ENCODE results near the gene SCARB1.

Gene SCARB1

GRCh38 chr12:124805876-124806668 is 57.6 kb downstream of the SCARB1 start:
- in situ Hi-C loops (cut with MboI; ENCODE audit: low sequenced_read_pairs, unreplicated experiment), result no loop called here
- TF ChIP-seq, protein P1, sequence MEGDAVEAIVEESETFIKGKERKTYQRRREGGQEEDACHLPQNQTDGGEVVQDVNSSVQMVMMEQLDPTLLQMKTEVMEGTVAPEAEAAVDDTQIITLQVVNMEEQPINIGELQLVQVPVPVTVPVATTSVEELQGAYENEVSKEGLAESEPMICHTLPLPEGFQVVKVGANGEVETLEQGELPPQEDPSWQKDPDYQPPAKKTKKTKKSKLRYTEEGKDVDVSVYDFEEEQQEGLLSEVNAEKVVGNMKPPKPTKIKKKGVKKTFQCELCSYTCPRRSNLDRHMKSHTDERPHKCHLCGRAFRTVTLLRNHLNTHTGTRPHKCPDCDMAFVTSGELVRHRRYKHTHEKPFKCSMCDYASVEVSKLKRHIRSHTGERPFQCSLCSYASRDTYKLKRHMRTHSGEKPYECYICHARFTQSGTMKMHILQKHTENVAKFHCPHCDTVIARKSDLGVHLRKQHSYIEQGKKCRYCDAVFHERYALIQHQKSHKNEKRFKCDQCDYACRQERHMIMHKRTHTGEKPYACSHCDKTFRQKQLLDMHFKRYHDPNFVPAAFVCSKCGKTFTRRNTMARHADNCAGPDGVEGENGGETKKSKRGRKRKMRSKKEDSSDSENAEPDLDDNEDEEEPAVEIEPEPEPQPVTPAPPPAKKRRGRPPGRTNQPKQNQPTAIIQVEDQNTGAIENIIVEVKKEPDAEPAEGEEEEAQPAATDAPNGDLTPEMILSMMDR (IDR thresholded peaks at IDR 0.05; ENCODE audit: borderline replicate concordance, control extremely low read depth, extremely low read depth, insufficient read depth, missing control alignments), result no peak
- no peak for DNase-seq (ENCODE audit: low spot score)

DNA sequence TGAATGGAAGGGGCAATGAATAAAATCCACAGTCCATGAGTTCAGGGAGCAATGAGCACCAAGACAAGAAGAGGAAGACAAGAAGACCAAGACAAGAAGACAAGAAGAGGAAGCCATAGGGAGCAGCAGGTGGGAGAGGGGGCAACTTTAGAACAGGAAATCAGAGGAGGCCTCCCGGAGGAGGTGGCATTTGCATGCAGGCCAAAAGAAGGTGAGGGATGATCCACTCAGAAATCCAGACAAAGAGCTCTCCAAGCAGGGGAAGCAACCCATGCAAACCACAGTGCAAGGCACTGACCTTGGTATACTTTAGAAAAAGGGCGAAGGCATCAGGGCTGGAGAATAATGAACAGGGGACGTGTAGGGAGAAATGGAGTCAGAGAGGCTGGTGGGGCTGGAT is 58.6 kb downstream of the SCARB1 start:
- TF ChIP-seq, protein P1 (IDR thresholded peaks at IDR 0.05; ENCODE audit: borderline replicate concordance, control extremely low read depth, extremely low read depth, insufficient read depth, missing control alignments), result no peak
- no peak for DNase-seq (ENCODE audit: low spot score)
- in situ Hi-C loops (cut with MboI; ENCODE audit: low sequenced_read_pairs, unreplicated experiment), result no loop called here

GRCh38 chr12:124804011-124804621 is 59.5 kb downstream of the SCARB1 start:
- DNase-seq (ENCODE audit: low spot score), result no peak
- in situ Hi-C loops (cut with MboI; ENCODE audit: low sequenced_read_pairs, unreplicated experiment), result no loop called here
- TF ChIP-seq, protein P1 (IDR thresholded peaks at IDR 0.05; ENCODE audit: borderline replicate concordance, control extremely low read depth, extremely low read depth, insufficient read depth, missing control alignments), result no peak

- in situ Hi-C loops (cut with MboI; ENCODE audit: low sequenced_read_pairs, unreplicated experiment), result no loop called here
- TF ChIP-seq, protein P1 (IDR thresholded peaks at IDR 0.05; ENCODE audit: borderline replicate concordance, control extremely low read depth, extremely low read depth, insufficient read depth, missing control alignments), result no peak
- DNase-seq (ENCODE audit: low spot score), result no peak
Observed at GRCh38 chr12:124802361-124802760, 61.3 kb downstream of the SCARB1 start.

- in situ Hi-C loops (cut with MboI; ENCODE audit: low sequenced_read_pairs, unreplicated experiment), result no loop called here
- DNase-seq (ENCODE audit: low spot score), result no peak
- TF ChIP-seq, protein P1 (IDR thresholded peaks at IDR 0.05; ENCODE audit: borderline replicate concordance, control extremely low read depth, extremely low read depth, insufficient read depth, missing control alignments), result no peak
Observed at GRCh38 chr12:124800506-124800905, 63.2 kb downstream of the SCARB1 start.

GRCh38 chr12:124797321-124797720 is 66.3 kb downstream of the SCARB1 start:
- in situ Hi-C loops (cut with MboI; ENCODE audit: low sequenced_read_pairs, unreplicated experiment), result no loop called here
- TF ChIP-seq, protein P1 (IDR thresholded peaks at IDR 0.05; ENCODE audit: borderline replicate concordance, control extremely low read depth, extremely low read depth, insufficient read depth, missing control alignments), result no peak
- no peak for DNase-seq (ENCODE audit: low spot score)
